Measurements from ENCODE around the gene FBF1.
"Not testable (repeated sequence)": the region's sequence is repeated elsewhere in the genome, so short reads cannot be mapped to it uniquely, and the experiment has no call there.

The FBF1 gene

GRCh38 chr17:75940727-75941441 is at the start of gene FBF1:
FBF1 (minus strand) TSS chr17:75941042; CDS start chr17:75938149, 2,893 bp downstream.
- no peak for FAIRE-seq

- FAIRE-seq = no peak
These were observed 46.2 kb upstream of the FBF1 start for GRCh38 chr17:75987041-75987440.

GRCh38 chr17:75985986-75986385 is 45.1 kb upstream of the FBF1 start:
- FAIRE-seq = no peak

- no peak for FAIRE-seq
These were observed 42.8 kb upstream of the FBF1 start for GRCh38 chr17:75983501-75984181.

- FAIRE-seq = no peak
These were observed 40.3 kb upstream of the FBF1 start for GRCh38 chr17:75981019-75981615.

- FAIRE-seq = no peak
These were observed 39.6 kb upstream of the FBF1 start for GRCh38 chr17:75980188-75981018.

- FAIRE-seq = no peak
These were observed 38.9 kb upstream of the FBF1 start for GRCh38 chr17:75979705-75980187.

- FAIRE-seq = no peak
These were observed 38.3 kb upstream of the FBF1 start, which contains the start of the genes ACOX1 and TEN1 for GRCh38 chr17:75978938-75979704. ACOX1 (minus strand) TSS chr17:75979166; CDS start chr17:75979073, 93 bp downstream. TEN1 (plus strand) TSS chr17:75979240; CDS start chr17:75986193, 6,953 bp downstream.

- no peak for FAIRE-seq
These were observed 35.5 kb upstream of the FBF1 start for GRCh38 chr17:75976175-75976848.

GRCh38 chr17:75975757-75976174 is 34.9 kb upstream of the FBF1 start:
- FAIRE-seq = no peak

- FAIRE-seq = not testable (repeated sequence)
These were observed 34.3 kb upstream of the FBF1 start for GRCh38 chr17:75975187-75975586.

- FAIRE-seq = no peak
These were observed 29.8 kb upstream of the FBF1 start for GRCh38 chr17:75970626-75971025.

GRCh38 chr17:75970011-75970523 is 29.2 kb upstream of the FBF1 start:
- FAIRE-seq = no peak

GRCh38 chr17:75969044-75969443 is 28.2 kb upstream of the FBF1 start:
- FAIRE-seq = not testable (repeated sequence)

GRCh38 chr17:75965468-75965867 is 24.6 kb upstream of the FBF1 start:
- FAIRE-seq = no peak

GRCh38 chr17:75959839-75960511 is 19.1 kb upstream of the FBF1 start:
- no peak for FAIRE-seq

GRCh38 chr17:75959051-75959838 is 18.4 kb upstream of the FBF1 start:
- FAIRE-seq = no peak

- no peak for FAIRE-seq
These were observed 10.2 kb upstream of the FBF1 start for GRCh38 chr17:75950855-75951554.

- FAIRE-seq = no peak
These were observed 9.6 kb upstream of the FBF1 start for GRCh38 chr17:75950421-75950820.
